GM18868 (cell line): ENCODE results near the gene TEX12.
"Not testable (repeated sequence)": the region's sequence is repeated elsewhere in the genome, so short reads cannot be mapped to it uniquely, and the experiment has no call there.

ENCODE experiments used
- ATAC-seq: cut with Tn5 transposase; IDR thresholded peaks from one replicate; pipeline ENCODE4 v1.9.1; 2021; ENCODE audit warnings: mild to moderate bottlenecking, moderate library complexity; ENCODE audit not compliant: unreplicated experiment

Gene TEX12

GRCh38 chr11:112167145-112167544 is at the start of gene TEX12:
Gene TEX12, plus strand, starts transcription at chr11:112167372. Its CDS starts 1,897 bp downstream, at chr11:112169269.
- no peak for ATAC-seq

GRCh38 chr11:112118176-112118575 is 49.0 kb upstream of the TEX12 start:
- no peak for ATAC-seq

- no peak for ATAC-seq
Measured at GRCh38 chr11:112121981-112122615, 45.1 kb upstream of the TEX12 start.

- ATAC-seq: no peak
Measured at GRCh38 chr11:112123129-112123528, 44.0 kb upstream of the TEX12 start.

- no peak for ATAC-seq
Measured at GRCh38 chr11:112127056-112127455, 40.1 kb upstream of the TEX12 start.

- no peak for ATAC-seq
Measured at GRCh38 chr11:112128483-112129121, 38.6 kb upstream of the TEX12 start.

- ATAC-seq: no peak
Measured at GRCh38 chr11:112129656-112130055, 37.5 kb upstream of the TEX12 start.

- ATAC-seq: no peak
Measured at GRCh38 chr11:112132737-112133136, 34.4 kb upstream of the TEX12 start.

GRCh38 chr11:112134473-112134872 is 32.7 kb upstream of the TEX12 start:
- ATAC-seq: no peak

GRCh38 chr11:112143597-112143996 is 23.6 kb upstream of the TEX12 start:
- no peak for ATAC-seq

- ATAC-seq: no peak
Measured at GRCh38 chr11:112150517-112150916, 16.7 kb upstream of the TEX12 start.

GRCh38 chr11:112156153-112156955 is 10.8 kb upstream of the TEX12 start:
- no peak for ATAC-seq

GRCh38 chr11:112156956-112157766 is 10.0 kb upstream of the TEX12 start:
- no peak for ATAC-seq

GRCh38 chr11:112159098-112160065 is 7.8 kb upstream of the TEX12 start:
- no peak for ATAC-seq

- ATAC-seq: no peak
Measured at GRCh38 chr11:112160091-112160848, 6.9 kb upstream of the TEX12 start.

- no peak for ATAC-seq
Measured at GRCh38 chr11:112161012-112161411, 6.2 kb upstream of the TEX12 start.

- not testable (repeated sequence) for ATAC-seq
Measured at GRCh38 chr11:112162200-112162599, 5.0 kb upstream of the TEX12 start.

GRCh38 chr11:112162761-112163546 is 4.2 kb upstream of the TEX12 start:
- ATAC-seq: no peak
